ENCODE measurements around the gene F8. TPM values are rescaled to one million over a fixed set of nuclear protein-coding genes. Genes with fewer than 3 reads are reported as not detected.

F8 gene
- total and polyA plus RNA-seq, 7 donors: 13.5 to 31.7 (median 17.6) TPM

DNA sequence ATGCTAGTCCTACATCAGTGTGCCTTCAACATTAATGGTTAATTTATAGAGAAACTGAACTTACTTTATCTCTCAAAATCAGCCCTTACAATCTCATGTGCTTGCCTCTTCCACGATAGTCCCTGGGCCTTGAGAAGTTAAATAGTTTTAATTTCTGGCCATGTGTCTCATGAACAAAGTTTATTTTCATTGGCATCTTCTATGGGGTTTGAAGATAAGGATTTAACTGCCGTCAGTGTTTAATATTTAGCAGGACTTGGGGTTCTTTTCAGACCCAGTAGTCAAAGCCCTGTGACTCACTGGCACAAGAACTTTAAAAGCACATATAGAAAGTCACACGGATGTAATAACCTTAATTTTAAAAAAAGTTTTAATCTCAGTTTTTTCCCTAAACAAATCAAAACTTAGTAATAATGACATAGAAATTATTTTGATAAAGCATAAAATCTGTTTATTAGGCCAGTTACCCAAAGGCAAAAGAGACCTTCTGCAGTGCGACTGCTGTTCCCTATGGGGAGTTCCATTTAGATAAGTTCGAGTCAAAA lies 207.2 kb downstream of the F8 start:
- no peak overlapping the region for H3K27ac ChIP-seq
- intact Hi-C loops (cut with DNase I): no loop called here
- ATAC-seq: no peak
- H3K4me1 ChIP-seq: no peaks in the 10 kb centered on the region
- no peaks in the 10 kb centered on the region for H3K36me3 ChIP-seq (ENCODE audit: insufficient read depth in 1 of 2, low read depth in 1 of 2)
- TF ChIP-seq, protein P1, sequence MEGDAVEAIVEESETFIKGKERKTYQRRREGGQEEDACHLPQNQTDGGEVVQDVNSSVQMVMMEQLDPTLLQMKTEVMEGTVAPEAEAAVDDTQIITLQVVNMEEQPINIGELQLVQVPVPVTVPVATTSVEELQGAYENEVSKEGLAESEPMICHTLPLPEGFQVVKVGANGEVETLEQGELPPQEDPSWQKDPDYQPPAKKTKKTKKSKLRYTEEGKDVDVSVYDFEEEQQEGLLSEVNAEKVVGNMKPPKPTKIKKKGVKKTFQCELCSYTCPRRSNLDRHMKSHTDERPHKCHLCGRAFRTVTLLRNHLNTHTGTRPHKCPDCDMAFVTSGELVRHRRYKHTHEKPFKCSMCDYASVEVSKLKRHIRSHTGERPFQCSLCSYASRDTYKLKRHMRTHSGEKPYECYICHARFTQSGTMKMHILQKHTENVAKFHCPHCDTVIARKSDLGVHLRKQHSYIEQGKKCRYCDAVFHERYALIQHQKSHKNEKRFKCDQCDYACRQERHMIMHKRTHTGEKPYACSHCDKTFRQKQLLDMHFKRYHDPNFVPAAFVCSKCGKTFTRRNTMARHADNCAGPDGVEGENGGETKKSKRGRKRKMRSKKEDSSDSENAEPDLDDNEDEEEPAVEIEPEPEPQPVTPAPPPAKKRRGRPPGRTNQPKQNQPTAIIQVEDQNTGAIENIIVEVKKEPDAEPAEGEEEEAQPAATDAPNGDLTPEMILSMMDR (IDR thresholded peaks at IDR 0.05): no peak
- no peaks in the 10 kb centered on the region for H3K9me3 ChIP-seq
- H3K4me3 ChIP-seq: no peak overlapping the region
- H3K27me3 ChIP-seq (ENCODE audit: insufficient read depth in 3 of 3, low read length in 2 of 3): peaks cover 0 to 4% (median 0%) of the 10 kb centered on the region in 3 donors
- DNase-seq: no peak
- 75 to 89% (median 77%) methylated on average over 5 of the region's 5 CpGs for WGBS, 3 donors

DNA sequence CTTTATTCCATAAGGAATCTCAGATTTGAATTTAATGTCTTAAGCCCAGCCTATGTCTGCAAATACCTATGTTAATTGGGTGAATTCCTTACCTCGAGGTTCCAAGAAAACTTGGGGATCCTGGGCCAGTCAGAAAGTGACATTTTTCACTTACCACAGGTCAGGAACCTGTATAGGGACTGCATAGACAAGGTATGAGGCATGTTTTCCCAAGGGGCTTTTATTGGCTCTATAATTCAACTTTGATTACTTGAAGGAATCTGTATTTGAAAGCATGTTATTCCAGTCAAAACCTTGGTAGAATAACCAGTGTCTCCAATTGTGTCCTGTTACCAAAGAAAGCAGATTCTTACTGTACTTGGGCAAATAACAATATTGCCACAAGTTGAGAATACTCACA lies 208.7 kb downstream of the F8 start:
- Histone ChIP-seq H3K4me1 (no peaks in the 10 kb centered on the region), H3K36me3 (ENCODE audit: insufficient read depth in 1 of 2, low read depth in 1 of 2) (no peaks in the 10 kb centered on the region), H3K27ac (no peak overlapping the region), H3K4me3 (no peak overlapping the region), H3K27me3 (ENCODE audit: insufficient read depth in 3 of 3, low read length in 2 of 3) (peaks cover 0 to 4% (median 0%) of the 10 kb centered on the region in 3 donors), H3K9me3 (no peaks in the 10 kb centered on the region)
- TF ChIP-seq, protein P1 (IDR thresholded peaks at IDR 0.05): no peak
- intact Hi-C loops (cut with DNase I): no loop called here
- DNase-seq (no peak), ATAC-seq (no peak)
- 7 to 13% (median 11%) methylated on average over 1 of the region's 1 CpG for WGBS, 3 donors

DNA sequence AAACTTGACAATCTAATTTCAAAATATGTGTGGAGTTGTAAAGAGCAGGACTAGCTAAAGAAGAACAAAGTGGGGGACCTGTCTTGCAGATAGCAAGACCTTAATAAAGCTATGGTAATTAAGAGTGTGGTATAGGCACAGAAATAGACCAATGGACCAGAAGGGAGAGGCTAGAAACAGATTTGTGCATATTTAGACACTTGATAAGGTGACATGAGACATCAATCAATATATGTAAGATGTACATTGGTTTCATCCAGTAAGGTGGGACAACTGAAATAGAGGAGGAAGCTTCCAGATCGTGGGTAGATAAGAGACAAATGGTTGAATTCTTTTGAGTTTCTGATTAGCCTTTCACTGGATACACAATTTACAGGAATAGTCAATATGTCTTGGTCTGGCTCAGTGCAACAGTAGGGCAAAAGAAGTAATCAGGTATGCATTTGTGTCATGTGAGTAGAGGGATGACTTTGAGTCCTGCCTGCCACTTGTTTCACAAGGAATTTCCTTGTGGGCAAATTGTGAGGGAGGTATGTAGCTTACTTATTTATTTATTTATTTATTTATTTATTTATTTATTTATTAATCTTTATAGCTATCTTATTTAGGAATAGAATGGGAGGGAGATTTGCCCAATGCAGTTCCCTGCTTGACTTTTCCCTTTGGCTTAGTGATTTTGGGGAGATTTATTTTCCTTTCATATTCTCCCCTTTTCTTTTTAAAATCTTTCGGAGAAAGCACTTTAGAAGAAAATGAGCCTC lies 210.0 kb downstream of the F8 start:
- DNase-seq (no peak), ATAC-seq (no peak)
- H3K27ac ChIP-seq: no peak overlapping the region
- WGBS, 3 donors: 69 to 96% (median 88%) methylated on average over 2 of the region's 2 CpGs
- no peak overlapping the region for H3K4me3 ChIP-seq
- peaks cover 0 to 4% (median 0%) of the 10 kb centered on the region in 3 donors for H3K27me3 ChIP-seq (ENCODE audit: insufficient read depth in 3 of 3, low read length in 2 of 3)
- H3K36me3 ChIP-seq (ENCODE audit: insufficient read depth in 1 of 2, low read depth in 1 of 2): no peaks in the 10 kb centered on the region
- H3K9me3 ChIP-seq: no peaks in the 10 kb centered on the region
- intact Hi-C loops (cut with DNase I): no loop called here
- TF ChIP-seq, protein P1 (IDR thresholded peaks at IDR 0.05): no peak
- no peaks in the 10 kb centered on the region for H3K4me1 ChIP-seq

DNA sequence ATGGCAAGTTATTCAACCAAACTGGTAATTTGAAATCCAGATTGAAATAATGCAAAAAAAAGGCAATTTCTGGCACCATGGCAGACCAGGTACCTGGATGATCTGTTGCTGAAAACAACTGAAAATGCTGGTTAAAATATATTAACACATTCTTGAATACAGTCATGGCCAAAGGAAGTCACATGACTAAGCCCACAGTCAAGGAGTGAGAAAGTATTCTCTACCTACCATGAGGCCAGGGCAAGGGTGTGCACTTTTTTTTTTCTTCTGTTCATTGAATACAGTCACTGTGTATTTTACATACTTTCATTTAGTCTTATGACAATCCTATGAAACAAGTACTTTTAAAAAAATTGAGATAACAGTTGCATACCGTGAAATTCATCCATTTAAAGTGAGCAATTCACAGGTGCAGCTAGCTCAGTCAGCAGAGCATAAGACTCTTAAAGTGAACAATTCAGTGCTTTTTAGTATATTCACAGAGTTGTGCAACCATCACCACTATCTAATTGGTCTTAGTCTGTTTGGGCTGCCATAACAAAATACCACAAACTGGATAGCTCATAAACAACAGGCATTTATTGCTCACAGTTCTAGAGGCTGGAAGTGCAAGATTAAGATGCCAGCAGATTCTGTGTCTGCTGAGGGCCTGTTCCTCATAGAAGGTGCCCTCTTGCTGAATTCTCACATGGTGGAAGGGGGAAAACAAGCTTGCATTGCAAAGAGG lies 212.4 kb downstream of the F8 start:
- no peak for DNase-seq
- H3K36me3 ChIP-seq (ENCODE audit: insufficient read depth in 1 of 2, low read depth in 1 of 2): no peaks in the 10 kb centered on the region
- WGBS, 3 donors: 70 to 93% (median 81%) methylated on average over 1 of the region's 1 CpG
- no peaks in the 10 kb centered on the region for H3K9me3 ChIP-seq
- H3K27me3 ChIP-seq (ENCODE audit: insufficient read depth in 3 of 3, low read length in 2 of 3): no peaks in the 10 kb centered on the region
- no peak overlapping the region for H3K4me3 ChIP-seq
- ATAC-seq: no peak
- H3K4me1 ChIP-seq: no peaks in the 10 kb centered on the region
- intact Hi-C loops (cut with DNase I): loop anchor here in 1 of 2 donors (2.0 kb wide), 1 partner anchor 19 kb away; no protein-coding TSS in a partner anchor
- no peak overlapping the region for H3K27ac ChIP-seq
- TF ChIP-seq, protein P1 (IDR thresholded peaks at IDR 0.05): no peak

All from psoas muscle (tissue), 8 donors.